ACHN (cell line): ENCODE measurements around the gene ETV5.

Experiments used
- DNase-seq: peaks from one replicate; pipeline ENCODE4 v3.0.0-alpha.2; 2015
- in situ Hi-C: cut with HindIII; loops from 2 replicates; pipeline ENCODE4 v1.10.0; 2017; ENCODE audit warnings: low sequenced_read_pairs, low pct_ligation_motif_present, low pct_unique_long_range_greater_than_20kb

Gene ETV5

GRCh38 chr3:186108941-186109865, at the start of gene ETV5:
TSS of gene ETV5 (minus strand) at chr3:186109089. CDS start at chr3:186105868, 3,221 bp downstream.
- in situ Hi-C loops, result no loop called here
- DNase-seq, result peak; percentile 98

- no peak for DNase-seq
- in situ Hi-C loops, result no loop called here
Observed at GRCh38 chr3:186154641-186155040, 45.8 kb upstream of the ETV5 start.

- DNase-seq, result no peak
- in situ Hi-C loops, result no loop called here
Observed at GRCh38 chr3:186152889-186153292, 44.0 kb upstream of the ETV5 start.

DNA sequence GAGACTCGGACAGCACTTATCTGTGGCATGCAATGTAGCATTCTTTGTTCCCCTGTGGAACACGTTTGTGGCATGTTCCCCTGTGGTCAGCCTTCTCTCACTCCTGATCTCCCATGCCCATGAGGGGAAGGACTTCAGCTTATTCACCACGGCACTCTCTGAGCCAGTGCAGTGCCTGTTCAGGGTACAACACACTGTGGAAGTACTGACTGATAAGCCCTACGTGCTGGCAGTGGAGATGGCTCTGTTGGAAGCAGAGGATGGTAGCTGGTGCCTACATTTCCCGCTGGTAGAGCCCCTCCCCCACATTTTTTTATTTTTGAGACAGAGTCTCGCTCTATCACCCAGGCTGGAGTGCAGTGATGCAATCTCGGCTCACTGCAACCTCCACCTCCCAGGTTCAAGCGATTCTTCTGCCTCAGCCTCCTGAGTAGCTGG, 43.5 kb upstream of the ETV5 start:
- DNase-seq, result no peak
- in situ Hi-C loops, result no loop called here

DNA sequence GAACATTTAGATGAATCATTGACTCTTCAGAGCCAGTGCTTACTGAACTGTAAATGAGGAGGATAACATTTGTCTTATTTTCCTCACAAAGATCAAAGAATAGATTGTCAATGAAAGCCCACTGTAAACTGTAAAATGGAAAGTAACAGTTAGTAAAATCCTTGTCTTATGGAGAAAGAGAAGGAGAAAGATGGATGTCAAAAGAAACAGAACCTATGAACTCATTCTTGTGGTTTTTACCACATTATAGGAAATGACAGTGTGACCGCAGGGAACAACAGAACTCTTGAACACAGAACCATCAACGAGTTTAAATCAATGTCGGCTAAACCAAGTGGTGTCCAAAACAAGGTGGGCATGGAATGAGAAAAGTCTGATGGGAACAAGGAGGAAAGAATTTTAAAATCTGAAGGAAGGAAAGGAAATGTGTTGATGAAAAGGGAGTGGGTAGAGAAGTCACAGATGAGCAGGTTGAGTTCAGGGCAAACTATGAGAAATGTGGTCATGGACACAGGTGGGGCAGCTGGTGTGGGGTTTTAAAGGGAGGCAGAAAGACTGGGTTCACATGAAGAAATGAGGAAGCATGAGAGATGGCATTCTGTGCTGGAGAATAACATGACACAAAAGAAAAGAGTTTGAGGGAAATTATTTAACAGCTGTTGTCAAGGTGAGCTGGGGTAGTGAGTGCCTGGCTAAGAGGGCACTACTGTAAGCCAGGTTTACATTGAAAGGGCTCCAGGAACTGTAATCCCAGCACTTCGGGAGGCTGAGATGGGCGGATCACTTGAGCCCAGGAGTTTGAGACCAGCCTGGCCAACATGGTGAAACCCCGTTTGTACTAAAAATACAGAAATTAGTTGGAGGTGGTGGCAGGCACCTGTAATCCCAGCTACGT, 42.4 kb upstream of the ETV5 start:
- no peak for DNase-seq
- in situ Hi-C loops, result no loop called here

- in situ Hi-C loops, result no loop called here
- DNase-seq, result no peak
Observed at GRCh38 chr3:186150041-186150830, 41.3 kb upstream of the ETV5 start.

- in situ Hi-C loops, result no loop called here
- DNase-seq, result no peak
Observed at GRCh38 chr3:186149319-186149960, 40.6 kb upstream of the ETV5 start.

- in situ Hi-C loops, result no loop called here
- no peak for DNase-seq
Observed at GRCh38 chr3:186144257-186144656, 35.4 kb upstream of the ETV5 start.

- in situ Hi-C loops, result no loop called here
- no peak for DNase-seq
Observed at GRCh38 chr3:186143250-186143649, 34.4 kb upstream of the ETV5 start.

DNA sequence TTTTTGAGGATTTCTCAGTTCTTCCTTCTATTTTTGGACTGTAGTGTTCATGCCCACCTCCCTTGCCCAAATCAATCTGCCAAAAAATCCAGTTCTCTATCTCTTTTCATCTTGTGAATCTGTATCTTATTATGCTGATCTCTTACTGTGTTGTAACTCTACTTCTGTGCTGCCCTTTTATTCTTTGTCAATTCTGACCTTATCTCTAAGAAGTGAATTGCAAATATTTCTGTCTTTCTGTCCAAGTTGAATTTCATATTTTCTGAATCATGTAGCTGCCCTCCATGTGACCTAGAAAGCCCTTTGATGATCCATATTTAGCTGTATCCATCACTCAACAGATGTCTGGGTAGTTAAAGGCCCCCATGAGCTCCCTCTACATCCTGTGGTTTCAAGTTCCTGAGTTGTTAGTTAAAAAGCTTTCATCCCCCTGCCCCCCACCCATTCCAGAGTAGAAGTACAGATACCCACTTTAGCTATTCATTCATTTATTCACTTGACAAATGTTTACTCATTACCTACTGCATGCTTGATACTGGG, 33.6 kb upstream of the ETV5 start:
- DNase-seq, result no peak
- in situ Hi-C loops, result no loop called here

- in situ Hi-C loops, result no loop called here
- no peak for DNase-seq
Observed at GRCh38 chr3:186141790-186142189, 32.9 kb upstream of the ETV5 start.

GRCh38 chr3:186138272-186138981, 29.5 kb upstream of the ETV5 start:
- in situ Hi-C loops, result no loop called here
- no peak for DNase-seq

GRCh38 chr3:186137051-186137685, 28.3 kb upstream of the ETV5 start:
- DNase-seq, result no peak

DNA sequence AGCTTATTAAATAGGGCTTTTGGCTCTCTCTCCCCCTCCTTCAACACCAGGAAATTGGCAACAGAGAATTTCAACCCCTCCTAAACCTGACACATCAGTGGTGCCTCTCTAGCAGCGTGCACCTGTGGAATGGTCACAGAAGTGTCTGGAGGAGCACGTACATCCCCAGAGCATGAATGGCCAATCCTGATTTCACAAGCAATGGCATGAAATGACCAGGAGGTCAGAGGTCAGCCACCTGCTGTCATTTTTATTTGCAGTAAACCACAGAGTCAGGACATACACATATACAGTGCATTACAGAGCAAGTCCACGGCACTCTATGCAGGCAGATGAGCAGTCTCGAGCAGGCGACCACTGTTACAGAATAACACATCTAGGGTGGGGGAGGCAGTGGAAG, 25.1 kb upstream of the ETV5 start:
- DNase-seq, result no peak
- in situ Hi-C loops, result no loop called here

More at GRCh38 chr3:186137051-186137685, 28.3 kb upstream of the ETV5 start:
- in situ Hi-C loops, result no loop called here

GRCh38 chr3:186132487-186132886, 23.6 kb upstream of the ETV5 start:
- in situ Hi-C loops, result no loop called here
- no peak for DNase-seq

DNA sequence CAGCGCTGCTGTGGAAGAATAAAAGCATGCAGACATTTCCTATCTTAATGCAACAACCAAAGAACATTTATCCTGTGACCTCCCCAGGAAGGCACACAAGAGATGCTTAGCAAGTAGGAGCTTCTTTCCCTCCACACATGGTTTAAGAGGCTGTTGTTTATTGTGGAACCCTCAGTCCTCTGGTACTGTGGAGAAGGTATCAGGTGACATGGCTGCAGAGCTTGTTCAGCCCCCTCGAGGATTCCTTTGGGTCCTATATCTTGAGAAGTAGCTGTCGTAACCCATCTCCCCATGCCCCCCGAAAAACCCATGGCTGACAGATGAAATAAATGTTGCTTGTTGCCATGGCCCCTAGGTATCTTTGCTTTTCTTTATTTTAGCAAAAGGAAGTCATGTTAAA, 20.3 kb upstream of the ETV5 start:
- in situ Hi-C loops, result no loop called here
- no peak for DNase-seq

- in situ Hi-C loops, result no loop called here
Observed at GRCh38 chr3:186128158-186128557, 19.3 kb upstream of the ETV5 start.

More at GRCh38 chr3:186128158-186128557, 19.3 kb upstream of the ETV5 start:
- DNase-seq, result no peak
